Skeletal muscle tissue (tissue), 1 donor: ENCODE measurements around the gene CCL23. TPM values are rescaled to one million over a fixed set of nuclear protein-coding genes. Genes with fewer than 3 reads are reported as not detected.

Experiments used
- total RNA-seq: library from RNA; depleted of rRNA; stranded (reverse); fragments of >200 nt; gene quantifications from one replicate; pipeline ENCODE4 v1.2.3, GENCODE V29; 2014

CCL23 gene
- total RNA-seq, 1 donor from 2014 or later = not detected

Other genes with a start within 250 kb of the CCL23 start
- 4.2 TPM for gene MMP28, start 222.3 kb downstream of the CCL23 start, total RNA-seq
- 53.8 TPM for gene TAF15, start 208.5 kb downstream of the CCL23 start, total RNA-seq
- not detected for gene HEATR9, start 149.1 kb downstream of the CCL23 start, total RNA-seq
- 0.52 TPM for gene CCL5, start 137.6 kb downstream of the CCL23 start, total RNA-seq
- not detected for gene RDM1, start 87.2 kb downstream of the CCL23 start, total RNA-seq
- not detected for gene LYZL6, start 74.3 kb downstream of the CCL23 start, total RNA-seq
- gene CCL16, start 36.5 kb downstream of the CCL23 start, total RNA-seq = not detected
- 1.6 TPM for gene CCL14, start 31.2 kb downstream of the CCL23 start, total RNA-seq
- gene CCL15, start 16.4 kb downstream of the CCL23 start, total RNA-seq = not detected
- gene CCL18, start 46.3 kb upstream of the CCL23 start, total RNA-seq = not detected
- gene CCL3, start 72.2 kb upstream of the CCL23 start, total RNA-seq = 7.3 TPM
- gene CCL4, start 85.9 kb upstream of the CCL23 start, total RNA-seq = 1.6 TPM
- gene TBC1D3B, start 158.7 kb upstream of the CCL23 start, total RNA-seq = not detected
- gene CCL3L1, start 178.8 kb upstream of the CCL23 start, total RNA-seq = 1.6 TPM
- 1.6 TPM for gene CCL4L2, start 193.1 kb upstream of the CCL23 start, total RNA-seq
- gene TBC1D3I, start 246.6 kb upstream of the CCL23 start, total RNA-seq = under 0.01 TPM